HEK293 (cell line): ENCODE data around the gene LINGO1.
A peak's percentile ranks its signal among the peaks of the same experiment; 100 is the strongest.

Experiments
- CTCF ChIA-PET: fragments of 350-600 bp; formaldehyde crosslinking; extraction: SDS; loops from one replicate; lab custom pipeline; 2021; ENCODE audit warnings: antibody characterized with exemption; lab: Yijun Ruan, JAX
- POLR2A ChIA-PET: fragments of 300-600 bp; formaldehyde crosslinking; extraction: SDS; loops from one replicate; lab custom pipeline; 2020; ENCODE audit warnings: antibody characterized with exemption, inconsistent platforms; lab: Yijun Ruan, JAX
- H3K27ac ChIP-seq: fragments of 200-500 bp; sonication (Bioruptor generic); 2 replicates; pipeline ENCODE4 v1.5.1; 2014; ENCODE audit warnings: low read depth, low read length, control low read depth, inconsistent platforms; ENCODE audit errors: extremely low read depth
- H3K36me3 ChIP-seq, 2 experiments: fragments of 200-500 bp in 1 of 2; sonication (Bioruptor generic) in 1 of 2; 1 replicate in 1 of 2; 2 replicates in 1 of 2; pipeline ENCODE4 v1.5.1; 2014 to 2017; ENCODE audit warnings: inconsistent platforms in 2 of 2, low read length in 2 of 2; ENCODE audit not compliant: control insufficient read depth in 2 of 2, insufficient read depth in 1 of 2
- H3K4me1 ChIP-seq: fragments of 200-500 bp; sonication (Bioruptor generic); 2 replicates; pipeline ENCODE4 v1.5.1; 2014; ENCODE audit warnings: mild to moderate bottlenecking, low read length, inconsistent platforms; ENCODE audit not compliant: control insufficient read depth, insufficient read depth
- H3K4me3 ChIP-seq: 2 replicates; pipeline ENCODE4 v1.5.1; 2011; ENCODE audit warnings: low read depth, mild to moderate bottlenecking, control low read depth, low read length, moderate library complexity
- H3K9me3 ChIP-seq: fragments of 200-500 bp; sonication (Bioruptor generic); 2 replicates; pipeline ENCODE4 v1.5.1; 2014; ENCODE audit warnings: low read depth, low read length, inconsistent platforms; ENCODE audit not compliant: control insufficient read depth, insufficient read depth
- BCL11B ChIP-seq: fragments of 450-650 bp; formaldehyde crosslinking; IDR thresholded peaks from 2 replicates; pipeline ENCODE4 v1.5.1; 2016; ENCODE audit warnings: low read depth, missing biosample characterization, missing genetic modification characterization
- KLF10 ChIP-seq: fragments of 450-650 bp; IDR thresholded peaks from 2 replicates; pipeline ENCODE4 v1.5.1; 2018; ENCODE audit warnings: missing biosample characterization, mild to moderate bottlenecking, missing genetic modification characterization
- TCF7L2 ChIP-seq: IDR thresholded peaks from 2 replicates; pipeline ENCODE4 v1.6.1; 2011; ENCODE audit warnings: low read depth, mild to moderate bottlenecking, inconsistent platforms, low read length, moderate library complexity, borderline replicate concordance
- ZBTB17 ChIP-seq: fragments of 450-650 bp; formaldehyde crosslinking; IDR thresholded peaks from 2 replicates; pipeline ENCODE4 v1.5.1; 2016; ENCODE audit warnings: missing biosample characterization, missing genetic modification characterization
- ZBTB21 ChIP-seq: fragments of 450-650 bp; formaldehyde crosslinking; IDR thresholded peaks from 2 replicates; pipeline ENCODE4 v1.5.1; 2017; ENCODE audit warnings: missing biosample characterization, missing genetic modification characterization
- ZBTB8A ChIP-seq: fragments of 450-650 bp; formaldehyde crosslinking; IDR thresholded peaks from 2 replicates; pipeline ENCODE4 v1.5.1; 2016; ENCODE audit warnings: missing biosample characterization, missing genetic modification characterization
- ZFHX2 ChIP-seq: fragments of 450-650 bp; formaldehyde crosslinking; conservative IDR thresholded peaks from 2 replicates; pipeline ENCODE4 v1.5.1; 2016; ENCODE audit warnings: missing biosample characterization, missing genetic modification characterization
- ZFP3 ChIP-seq: fragments of 450-650 bp; formaldehyde crosslinking; IDR thresholded peaks from 2 replicates; pipeline ENCODE4 v1.5.1; 2016; ENCODE audit warnings: low read depth, missing biosample characterization, missing genetic modification characterization
- ZFP37 ChIP-seq: fragments of 450-650 bp; formaldehyde crosslinking; IDR thresholded peaks from 2 replicates; pipeline ENCODE4 v1.5.1; 2016; ENCODE audit warnings: missing biosample characterization, missing genetic modification characterization
- ZNF138 ChIP-seq: fragments of 450-650 bp; formaldehyde crosslinking; IDR thresholded peaks from 2 replicates; pipeline ENCODE4 v1.5.1; 2016; ENCODE audit warnings: missing biosample characterization, missing genetic modification characterization, borderline replicate concordance
- ZNF140 ChIP-seq: fragments of 450-650 bp; formaldehyde crosslinking; IDR thresholded peaks from 2 replicates; pipeline ENCODE4 v1.5.1; 2016; ENCODE audit warnings: missing biosample characterization, missing genetic modification characterization
- ZNF16 ChIP-seq: fragments of 450-650 bp; formaldehyde crosslinking; IDR thresholded peaks from 2 replicates; pipeline ENCODE4 v1.5.1; 2016; ENCODE audit warnings: low read depth, missing biosample characterization, missing genetic modification characterization
- ZNF214 ChIP-seq: fragments of 450-650 bp; formaldehyde crosslinking; IDR thresholded peaks from 2 replicates; pipeline ENCODE4 v1.5.1; 2017; ENCODE audit warnings: missing biosample characterization, mild to moderate bottlenecking, missing genetic modification characterization, borderline replicate concordance
- ZNF335 ChIP-seq: fragments of 450-650 bp; formaldehyde crosslinking; conservative IDR thresholded peaks from 2 replicates; pipeline ENCODE4 v1.5.1; 2016; ENCODE audit warnings: missing biosample characterization, missing genetic modification characterization
- ZNF341 ChIP-seq: fragments of 450-650 bp; formaldehyde crosslinking; IDR thresholded peaks from 2 replicates; pipeline ENCODE4; 2016; ENCODE audit warnings: low read depth, missing biosample characterization, missing genetic modification characterization
- ZNF394 ChIP-seq: fragments of 450-650 bp; formaldehyde crosslinking; IDR thresholded peaks from 2 replicates; pipeline ENCODE4 v1.5.1; 2016; ENCODE audit warnings: missing biosample characterization, missing genetic modification characterization, mild to moderate bottlenecking, moderate library complexity, borderline replicate concordance
- ZNF416 ChIP-seq: fragments of 450-650 bp; formaldehyde crosslinking; IDR thresholded peaks from 2 replicates; pipeline ENCODE4 v1.5.1; 2016; ENCODE audit warnings: missing biosample characterization, missing genetic modification characterization
- ZNF600 ChIP-seq: fragments of 450-650 bp; formaldehyde crosslinking; IDR thresholded peaks from 2 replicates; pipeline ENCODE4 v1.5.1; 2016; ENCODE audit warnings: missing biosample characterization, missing genetic modification characterization
- ZNF626 ChIP-seq: fragments of 450-650 bp; sonication (Bioruptor Pico); formaldehyde crosslinking; IDR thresholded peaks from 2 replicates; pipeline ENCODE4 v1.5.1; 2018; ENCODE audit warnings: missing biosample characterization, missing genetic modification characterization, inconsistent platforms
- ZNF747 ChIP-seq: fragments of 450-650 bp; formaldehyde crosslinking; IDR thresholded peaks from 2 replicates; pipeline ENCODE4 v1.5.1; 2016; ENCODE audit warnings: missing biosample characterization, missing genetic modification characterization
- ZNF777 ChIP-seq: fragments of 450-650 bp; formaldehyde crosslinking; IDR thresholded peaks from 2 replicates; pipeline ENCODE4 v1.5.1; 2017; ENCODE audit warnings: missing biosample characterization, missing genetic modification characterization, borderline replicate concordance
- TF ChIP-seq, protein P1 (sequence below): fragments of 450-650 bp; formaldehyde crosslinking; IDR thresholded peaks from 2 replicates; pipeline ENCODE4 v1.5.1; 2016; ENCODE audit warnings: missing biosample characterization, missing genetic modification characterization, borderline replicate concordance
- TF ChIP-seq, protein P2 (sequence below): fragments of 450-650 bp; formaldehyde crosslinking; IDR thresholded peaks from 2 replicates; pipeline ENCODE4 v1.5.1; 2016; ENCODE audit warnings: missing biosample characterization, missing genetic modification characterization
- TF ChIP-seq, protein P3 (sequence below): fragments of 450-650 bp; formaldehyde crosslinking; IDR thresholded peaks from 2 replicates; pipeline ENCODE4 v1.5.1; 2016; ENCODE audit warnings: missing biosample characterization, missing genetic modification characterization, low read depth
- TF ChIP-seq, protein P4 (sequence below): fragments of 450-650 bp; formaldehyde crosslinking; IDR thresholded peaks from 2 replicates; pipeline ENCODE4 v1.5.1; 2016; ENCODE audit warnings: missing biosample characterization, missing genetic modification characterization
- TF ChIP-seq, protein P5 (sequence below): fragments of 450-650 bp; formaldehyde crosslinking; IDR thresholded peaks from 2 replicates; pipeline ENCODE4 v1.5.1; 2016; ENCODE audit warnings: missing biosample characterization, missing genetic modification characterization

Gene LINGO1

DNA sequence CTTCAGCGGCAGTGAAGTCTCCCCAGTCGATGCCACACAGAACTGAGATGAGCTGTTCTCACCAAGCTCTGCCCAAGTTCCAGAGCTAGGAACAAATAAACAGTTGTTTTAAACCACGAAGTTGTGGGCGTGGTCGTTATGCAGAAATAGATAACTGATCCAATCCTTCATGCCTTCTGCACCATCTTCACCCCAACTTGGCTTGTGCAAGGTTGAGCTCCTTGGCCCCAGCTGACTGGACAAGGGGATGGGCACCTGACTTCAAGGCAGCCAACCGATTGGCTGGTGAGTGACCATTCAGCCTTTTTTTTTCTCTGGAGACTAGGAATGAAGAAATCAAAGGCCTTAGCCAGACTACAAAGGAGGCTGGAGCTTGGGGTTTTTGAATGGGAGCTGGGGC, 23.9 kb downstream of the LINGO1 start:
- peaks cover 6% of the 10 kb centered on the region; the same call in 1 of the 2 replicates for H3K4me1 ChIP-seq
- TF ChIP-seq ZNF600 (tag by site-specific recombination): no peak
- no peak for TF ChIP-seq ZNF777 (tag by site-specific recombination)
- no peak for TF ChIP-seq ZFP3 (tag by site-specific recombination)
- no peak for TF ChIP-seq ZNF16
- 0 out of 2 replicates have a peak, but pooled peaks have one; percentile 41 for TF ChIP-seq ZFHX2 (tag by site-specific recombination)
- TF ChIP-seq ZBTB21 (tag by site-specific recombination): no peak
- TF ChIP-seq ZNF747: no peak
- peaks cover 0 to under 1% of the 10 kb centered on the region in 2 experiments; a peak in 1 of 3 replicates for H3K36me3 ChIP-seq
- POLR2A ChIA-PET: interaction anchor here (1.5 kb wide), 1 partner anchor 11 kb away, joined by 3 read pairs; no protein-coding TSS in a partner anchor
- no peak overlapping the region for H3K4me3 ChIP-seq
- CTCF ChIA-PET: interaction anchor here (0.6 to 5.5 kb wide), 8 partner anchors 9 to 453 kb away, joined by 3 to 55 read pairs (median 6); partner anchors contain the start of gene LINGO1
- no peaks in the 10 kb centered on the region for H3K9me3 ChIP-seq
- H3K27ac ChIP-seq: no peak overlapping the region

DNA sequence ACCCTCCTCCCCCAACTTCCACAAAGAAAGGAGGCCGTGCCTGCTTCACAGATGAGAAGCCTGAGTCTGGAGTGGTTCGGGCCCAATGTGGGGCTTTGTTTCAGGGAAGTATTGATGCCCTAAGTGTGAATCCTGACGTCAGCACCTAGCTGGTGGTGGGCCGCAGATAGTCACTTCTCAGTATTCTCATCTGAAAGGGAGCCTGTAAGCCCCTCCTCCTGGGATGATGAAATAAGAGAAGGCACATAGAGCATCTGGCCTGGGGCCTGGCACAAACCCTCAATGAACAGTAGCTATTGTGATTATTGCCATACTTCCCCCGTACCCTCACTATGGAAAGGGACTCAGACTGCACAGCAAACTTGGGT, 24.8 kb downstream of the LINGO1 start:
- Histone ChIP-seq H3K9me3 (no peaks in the 10 kb centered on the region), H3K4me3 (no peak overlapping the region), H3K27ac (no peak overlapping the region; the same call in 1 of the 2 replicates), H3K4me1 (peaks cover 6% of the 10 kb centered on the region; the same call in 1 of the 2 replicates), H3K36me3 (no peaks in the 10 kb centered on the region)
- POLR2A ChIA-PET: interaction anchor here (0.6 to 1.5 kb wide), 3 partner anchors 12 to 501 kb away, joined by 3 read pairs; no protein-coding TSS in a partner anchor
- TF ChIP-seq ZNF341 (tag by site-specific recombination): 0 out of 2 replicates have a peak, but pooled peaks have one; percentile 18
- no peak for TF ChIP-seq KLF10 (tag by site-specific recombination)
- no peak for TF ChIP-seq ZBTB8A (tag by site-specific recombination)
- no peak for TF ChIP-seq ZNF140 (tag by site-specific recombination)
- no peak for TF ChIP-seq ZFP37 (tag by site-specific recombination)
- no peak for TF ChIP-seq ZNF394 (tag by site-specific recombination)
- TF ChIP-seq, protein P1, sequence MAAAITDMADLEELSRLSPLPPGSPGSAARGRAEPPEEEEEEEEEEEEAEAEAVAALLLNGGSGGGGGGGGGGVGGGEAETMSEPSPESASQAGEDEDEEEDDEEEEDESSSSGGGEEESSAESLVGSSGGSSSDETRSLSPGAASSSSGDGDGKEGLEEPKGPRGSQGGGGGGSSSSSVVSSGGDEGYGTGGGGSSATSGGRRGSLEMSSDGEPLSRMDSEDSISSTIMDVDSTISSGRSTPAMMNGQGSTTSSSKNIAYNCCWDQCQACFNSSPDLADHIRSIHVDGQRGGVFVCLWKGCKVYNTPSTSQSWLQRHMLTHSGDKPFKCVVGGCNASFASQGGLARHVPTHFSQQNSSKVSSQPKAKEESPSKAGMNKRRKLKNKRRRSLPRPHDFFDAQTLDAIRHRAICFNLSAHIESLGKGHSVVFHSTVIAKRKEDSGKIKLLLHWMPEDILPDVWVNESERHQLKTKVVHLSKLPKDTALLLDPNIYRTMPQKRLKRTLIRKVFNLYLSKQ: no peak
- TF ChIP-seq, protein P2, sequence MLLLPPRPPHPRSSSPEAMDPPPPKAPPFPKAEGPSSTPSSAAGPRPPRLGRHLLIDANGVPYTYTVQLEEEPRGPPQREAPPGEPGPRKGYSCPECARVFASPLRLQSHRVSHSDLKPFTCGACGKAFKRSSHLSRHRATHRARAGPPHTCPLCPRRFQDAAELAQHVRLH: no peak
- TF ChIP-seq, protein P3, sequence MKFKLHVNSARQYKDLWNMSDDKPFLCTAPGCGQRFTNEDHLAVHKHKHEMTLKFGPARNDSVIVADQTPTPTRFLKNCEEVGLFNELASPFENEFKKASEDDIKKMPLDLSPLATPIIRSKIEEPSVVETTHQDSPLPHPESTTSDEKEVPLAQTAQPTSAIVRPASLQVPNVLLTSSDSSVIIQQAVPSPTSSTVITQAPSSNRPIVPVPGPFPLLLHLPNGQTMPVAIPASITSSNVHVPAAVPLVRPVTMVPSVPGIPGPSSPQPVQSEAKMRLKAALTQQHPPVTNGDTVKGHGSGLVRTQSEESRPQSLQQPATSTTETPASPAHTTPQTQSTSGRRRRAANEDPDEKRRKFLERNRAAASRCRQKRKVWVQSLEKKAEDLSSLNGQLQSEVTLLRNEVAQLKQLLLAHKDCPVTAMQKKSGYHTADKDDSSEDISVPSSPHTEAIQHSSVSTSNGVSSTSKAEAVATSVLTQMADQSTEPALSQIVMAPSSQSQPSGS: 0 out of 2 replicates have a peak, but pooled peaks have one; percentile 8
- 0 out of 2 replicates have a peak, but pooled peaks have one; percentile 28 for TF ChIP-seq ZBTB17 (tag by site-specific recombination)
- TF ChIP-seq BCL11B (tag by site-specific recombination): no peak
- no peak for TF ChIP-seq ZNF138 (tag by site-specific recombination)
- no peak for TF ChIP-seq ZNF416 (tag by site-specific recombination)
- TF ChIP-seq ZNF214 (tag by site-specific recombination): no peak
- TF ChIP-seq, protein P4, sequence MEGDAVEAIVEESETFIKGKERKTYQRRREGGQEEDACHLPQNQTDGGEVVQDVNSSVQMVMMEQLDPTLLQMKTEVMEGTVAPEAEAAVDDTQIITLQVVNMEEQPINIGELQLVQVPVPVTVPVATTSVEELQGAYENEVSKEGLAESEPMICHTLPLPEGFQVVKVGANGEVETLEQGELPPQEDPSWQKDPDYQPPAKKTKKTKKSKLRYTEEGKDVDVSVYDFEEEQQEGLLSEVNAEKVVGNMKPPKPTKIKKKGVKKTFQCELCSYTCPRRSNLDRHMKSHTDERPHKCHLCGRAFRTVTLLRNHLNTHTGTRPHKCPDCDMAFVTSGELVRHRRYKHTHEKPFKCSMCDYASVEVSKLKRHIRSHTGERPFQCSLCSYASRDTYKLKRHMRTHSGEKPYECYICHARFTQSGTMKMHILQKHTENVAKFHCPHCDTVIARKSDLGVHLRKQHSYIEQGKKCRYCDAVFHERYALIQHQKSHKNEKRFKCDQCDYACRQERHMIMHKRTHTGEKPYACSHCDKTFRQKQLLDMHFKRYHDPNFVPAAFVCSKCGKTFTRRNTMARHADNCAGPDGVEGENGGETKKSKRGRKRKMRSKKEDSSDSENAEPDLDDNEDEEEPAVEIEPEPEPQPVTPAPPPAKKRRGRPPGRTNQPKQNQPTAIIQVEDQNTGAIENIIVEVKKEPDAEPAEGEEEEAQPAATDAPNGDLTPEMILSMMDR (tag by site-specific recombination): 0 out of 2 replicates have a peak, but pooled peaks have one; percentile 4
- TF ChIP-seq ZNF626: no peak
- TF ChIP-seq, protein P5, sequence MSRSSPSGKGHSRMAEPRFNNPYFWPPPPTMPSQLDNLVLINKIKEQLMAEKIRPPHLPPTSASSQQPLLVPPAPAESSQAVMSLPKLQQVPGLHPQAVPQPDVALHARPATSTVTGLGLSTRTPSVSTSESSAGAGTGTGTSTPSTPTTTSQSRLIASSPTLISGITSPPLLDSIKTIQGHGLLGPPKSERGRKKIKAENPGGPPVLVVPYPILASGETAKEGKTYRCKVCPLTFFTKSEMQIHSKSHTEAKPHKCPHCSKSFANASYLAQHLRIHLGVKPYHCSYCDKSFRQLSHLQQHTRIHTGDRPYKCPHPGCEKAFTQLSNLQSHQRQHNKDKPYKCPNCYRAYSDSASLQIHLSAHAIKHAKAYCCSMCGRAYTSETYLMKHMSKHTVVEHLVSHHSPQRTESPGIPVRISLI (tag by site-specific recombination): no peak
- no peak for TF ChIP-seq ZNF335 (tag by site-specific recombination)
- TF ChIP-seq TCF7L2: no peak
- CTCF ChIA-PET: interaction anchor here (1.0 to 5.5 kb wide), 5 partner anchors 8 to 64 kb away, joined by 3 to 55 read pairs (median 4); partner anchors contain the start of gene LINGO1
